HepG2 (cell line): ENCODE results near the gene STARD13.

Experiments used
- JUND ChIP-seq: sonication (generic); formaldehyde crosslinking; IDR thresholded peaks from 2 replicates; pipeline ENCODE4 v1.8.0; 2022; ENCODE audit warnings: mild to moderate bottlenecking, missing genetic modification reagents
- NCOA5 ChIP-seq: sonication (generic); formaldehyde crosslinking; IDR thresholded peaks from 2 replicates; pipeline ENCODE4 v1.4.0; 2020; ENCODE audit warnings: missing genetic modification reagents
- POLR2A ChIP-seq, 2 experiments: IDR thresholded peaks; 2 replicates each; pipeline ENCODE4 v1.6.1; 2011; ENCODE audit warnings: low read depth in 2 of 2, low read length in 2 of 2, mild to moderate bottlenecking in 1 of 2, moderate library complexity in 1 of 2; ENCODE audit not compliant: insufficient read depth in 1 of 2
- PTBP1 ChIP-seq: fragments of 200-400 bp; formaldehyde crosslinking; IDR thresholded peaks from 2 replicates; pipeline ENCODE4 v1.6.1; 2018; ENCODE audit warnings: low read length, low read depth; ENCODE audit not compliant: poor library complexity, severe bottlenecking
- ZBTB26 ChIP-seq: IDR thresholded peaks from 2 replicates; pipeline ENCODE4 v1.6.1; 2016; ENCODE audit warnings: missing compliant biosample characterization, missing genetic modification reagents, borderline replicate concordance
- ZNF121 ChIP-seq: sonication (generic); formaldehyde crosslinking; IDR thresholded peaks from 2 replicates; pipeline ENCODE4 v1.5.0; 2020; ENCODE audit warnings: mild to moderate bottlenecking, missing genetic modification reagents

GRCh38 chr13:33312150-33312860 lies 26.8 kb upstream of the STARD13 start:
- TF ChIP-seq POLR2A (IDR thresholded peaks at IDR 0.05; ENCODE audit: insufficient read depth in 1 of 2, low read depth in 2 of 2, low read length in 2 of 2): no peak
- no peak for TF ChIP-seq PTBP1
- no peak for TF ChIP-seq ZNF121 (CRISPR knock-in tag)
- no peak for TF ChIP-seq NCOA5
- no peak for TF ChIP-seq ZBTB26 (CRISPR knock-in tag)
- TF ChIP-seq JUND (CRISPR knock-in tag): no peak
